RWPE2 (cell line): ENCODE data around the gene NDUFB4.
"Not testable (repeated sequence)": the region's sequence is repeated elsewhere in the genome, so short reads cannot be mapped to it uniquely, and the experiment has no call there.

Experiments used
- ATAC-seq: fragments of 200-7000 bp; cut with Tn5 transposase; 3 replicates; pipeline ENCODE4 v1.9.1; 2021; ENCODE audit warnings: low read depth
- DNase-seq: peaks from one replicate; pipeline ENCODE4 v3.0.0-alpha.2; 2020; ENCODE audit warnings: low spot score
- H3K27ac ChIP-seq: fragments of 450-650 bp; 2 replicates; pipeline ENCODE4 v1.5.1; 2017; ENCODE audit warnings: mild to moderate bottlenecking; ENCODE audit not compliant: poor library complexity, severe bottlenecking
- H3K27me3 ChIP-seq: fragments of 250-450 bp; sonication (Bioruptor Pico); 2 replicates; pipeline ENCODE4 v1.5.1; 2021; ENCODE audit warnings: mild to moderate bottlenecking, moderate library complexity; ENCODE audit not compliant: insufficient read depth, poor library complexity, severe bottlenecking
- H3K36me3 ChIP-seq: fragments of 250-450 bp; sonication (Bioruptor Pico); 2 replicates; pipeline ENCODE4 v1.5.1; 2020; ENCODE audit warnings: low read depth, mild to moderate bottlenecking, moderate library complexity
- H3K4me1 ChIP-seq: fragments of 250-450 bp; sonication (Bioruptor Pico); 2 replicates; pipeline ENCODE4 v1.5.1; 2021; ENCODE audit warnings: mild to moderate bottlenecking, moderate library complexity; ENCODE audit not compliant: insufficient read depth, poor library complexity, severe bottlenecking
- H3K4me3 ChIP-seq: fragments of 250-450 bp; sonication (Bioruptor Pico); 2 replicates; pipeline ENCODE4 v1.5.1; 2021; ENCODE audit warnings: mild to moderate bottlenecking, moderate library complexity; ENCODE audit not compliant: severe bottlenecking
- H3K9me3 ChIP-seq: fragments of 250-450 bp; sonication (Bioruptor Pico); 2 replicates; pipeline ENCODE4 v1.5.1; 2021; ENCODE audit warnings: mild to moderate bottlenecking, moderate library complexity; ENCODE audit not compliant: severe bottlenecking
- TF ChIP-seq, protein P1 (sequence below): fragments of 450-650 bp; IDR thresholded peaks from one replicate; pipeline ENCODE4 v1.5.1; 2017; ENCODE audit warnings: mild to moderate bottlenecking, moderate library complexity; ENCODE audit not compliant: poor library complexity, severe bottlenecking

The NDUFB4 gene

GRCh38 chr3:120608506-120608905, 12.4 kb downstream of the NDUFB4 start:
- Histone ChIP-seq H3K36me3 (no peaks in the 10 kb centered on the region), H3K4me1 (no peaks in the 10 kb centered on the region), H3K4me3 (no peak overlapping the region), H3K9me3 (no peaks in the 10 kb centered on the region), H3K27me3 (no peaks in the 10 kb centered on the region), H3K27ac (no peak overlapping the region)
- TF ChIP-seq, protein P1, sequence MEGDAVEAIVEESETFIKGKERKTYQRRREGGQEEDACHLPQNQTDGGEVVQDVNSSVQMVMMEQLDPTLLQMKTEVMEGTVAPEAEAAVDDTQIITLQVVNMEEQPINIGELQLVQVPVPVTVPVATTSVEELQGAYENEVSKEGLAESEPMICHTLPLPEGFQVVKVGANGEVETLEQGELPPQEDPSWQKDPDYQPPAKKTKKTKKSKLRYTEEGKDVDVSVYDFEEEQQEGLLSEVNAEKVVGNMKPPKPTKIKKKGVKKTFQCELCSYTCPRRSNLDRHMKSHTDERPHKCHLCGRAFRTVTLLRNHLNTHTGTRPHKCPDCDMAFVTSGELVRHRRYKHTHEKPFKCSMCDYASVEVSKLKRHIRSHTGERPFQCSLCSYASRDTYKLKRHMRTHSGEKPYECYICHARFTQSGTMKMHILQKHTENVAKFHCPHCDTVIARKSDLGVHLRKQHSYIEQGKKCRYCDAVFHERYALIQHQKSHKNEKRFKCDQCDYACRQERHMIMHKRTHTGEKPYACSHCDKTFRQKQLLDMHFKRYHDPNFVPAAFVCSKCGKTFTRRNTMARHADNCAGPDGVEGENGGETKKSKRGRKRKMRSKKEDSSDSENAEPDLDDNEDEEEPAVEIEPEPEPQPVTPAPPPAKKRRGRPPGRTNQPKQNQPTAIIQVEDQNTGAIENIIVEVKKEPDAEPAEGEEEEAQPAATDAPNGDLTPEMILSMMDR = no peak
- no peak for ATAC-seq
- no peak for DNase-seq

DNA sequence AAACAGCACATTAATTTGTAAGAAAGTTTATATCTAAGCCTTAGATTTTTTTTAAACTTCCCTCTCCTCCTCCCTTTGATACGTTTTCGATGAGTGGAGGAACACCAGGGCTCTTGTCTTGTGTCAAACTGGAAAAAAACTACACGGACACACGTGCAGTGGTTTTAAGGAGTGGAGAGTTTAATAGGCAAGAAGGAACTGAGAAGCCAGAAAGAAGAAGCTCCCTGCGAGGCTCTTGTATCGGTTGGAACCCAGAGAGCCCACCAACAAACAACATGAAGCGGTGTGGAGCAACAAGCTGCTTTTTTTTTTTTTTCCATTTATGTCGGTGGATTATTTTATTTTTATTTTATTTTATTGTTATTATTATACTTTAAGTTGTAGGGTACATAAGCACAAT, 18.6 kb downstream of the NDUFB4 start:
- Histone ChIP-seq H3K27me3 (no peaks in the 10 kb centered on the region), H3K9me3 (no peaks in the 10 kb centered on the region), H3K4me3 (no peak overlapping the region), H3K27ac (no peak overlapping the region), H3K36me3 (no peaks in the 10 kb centered on the region), H3K4me1 (no peaks in the 10 kb centered on the region)
- DNase-seq = no peak
- no peak for ATAC-seq
- TF ChIP-seq, protein P1 = no peak

DNA sequence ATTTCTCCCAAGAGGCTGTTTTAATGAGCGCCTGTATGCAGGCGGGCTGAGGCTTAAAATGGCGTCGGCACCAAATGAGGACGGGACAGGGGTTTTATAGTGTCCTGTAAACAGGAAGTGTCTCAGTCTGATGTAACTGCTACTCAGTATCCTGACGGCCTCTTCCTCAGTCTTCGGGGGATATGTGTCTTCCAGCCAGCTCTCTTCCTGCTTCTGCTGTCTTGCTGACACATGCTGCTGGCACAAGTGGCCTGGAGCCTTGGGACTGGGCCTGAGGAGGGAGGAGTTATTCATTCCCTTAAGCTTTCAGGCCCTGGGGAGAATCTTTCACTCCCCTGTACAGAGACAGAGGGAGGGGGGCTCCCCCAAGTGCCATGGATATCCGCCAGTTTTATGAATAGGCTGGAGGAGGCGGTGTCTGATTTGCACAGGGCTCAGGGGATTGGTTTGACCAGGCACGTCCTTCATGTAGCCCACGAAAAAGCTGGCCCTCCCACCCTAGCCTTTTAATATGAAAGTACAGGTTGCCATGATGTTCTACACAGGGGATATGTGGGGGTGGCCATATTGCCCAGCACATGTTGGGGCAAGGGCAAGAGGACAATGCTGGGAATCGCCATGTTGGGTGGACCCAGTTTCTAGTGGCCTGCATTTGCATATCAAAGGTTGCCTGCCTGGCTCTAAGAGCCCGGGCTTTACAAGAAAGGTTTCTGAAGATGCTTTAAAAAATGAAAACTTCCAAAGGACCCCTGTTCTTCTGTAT, 19.9 kb downstream of the NDUFB4 start:
- ATAC-seq (no peak), DNase-seq (no peak)
- Histone ChIP-seq H3K4me1 (no peaks in the 10 kb centered on the region), H3K4me3 (no peak overlapping the region), H3K36me3 (no peaks in the 10 kb centered on the region), H3K27ac (no peak overlapping the region), H3K27me3 (no peaks in the 10 kb centered on the region), H3K9me3 (no peaks in the 10 kb centered on the region)
- TF ChIP-seq, protein P1 = no peak

DNA sequence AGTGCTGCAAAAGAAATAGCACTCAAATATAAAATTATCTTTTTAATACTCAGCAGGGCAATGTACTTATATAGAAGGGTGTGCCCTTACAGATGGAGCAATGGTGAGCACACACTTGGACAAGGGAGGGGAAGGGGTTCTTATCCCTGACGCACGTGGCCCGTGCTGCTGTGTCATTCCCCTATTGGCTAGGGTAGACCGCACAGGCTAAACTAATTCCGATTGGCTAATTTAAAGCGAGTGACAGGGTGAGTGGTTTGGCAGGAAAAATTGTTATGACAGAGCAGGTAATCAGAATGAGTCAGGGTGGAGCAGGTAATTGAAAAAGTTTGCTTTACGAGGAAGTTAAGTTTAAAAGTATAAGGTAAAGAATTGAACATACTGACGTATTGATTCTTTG, 20.6 kb downstream of the NDUFB4 start:
- ATAC-seq, H3K36me3 ChIP-seq, H3K27me3 ChIP-seq, H3K9me3 ChIP-seq, H3K4me3 ChIP-seq, H3K4me1 ChIP-seq, H3K27ac ChIP-seq, DNase-seq: not testable (repeated sequence)

DNA sequence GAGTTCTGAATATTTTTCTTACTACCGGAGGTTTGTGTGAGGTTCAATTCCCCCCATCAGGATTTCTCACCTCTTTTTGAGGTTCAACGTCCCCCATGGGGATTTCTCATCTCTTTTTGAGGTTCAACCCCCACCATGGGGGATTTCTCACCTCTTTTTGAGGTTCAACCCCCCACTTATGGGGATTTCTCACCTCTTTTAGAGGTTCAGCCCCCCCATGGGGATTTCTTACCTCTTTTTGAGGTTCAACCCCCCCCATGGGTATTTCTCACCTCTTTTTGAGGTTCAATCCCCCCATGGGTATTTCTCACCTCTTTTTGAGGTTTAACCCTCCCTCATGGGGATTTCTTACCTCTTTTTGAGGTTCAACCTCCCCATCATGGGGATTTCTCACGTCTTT, 26.3 kb downstream of the NDUFB4 start:
- H3K4me3 ChIP-seq = no peak overlapping the region
- H3K4me1 ChIP-seq = peaks cover 4% of the 10 kb centered on the region
- no peaks in the 10 kb centered on the region for H3K36me3 ChIP-seq
- ATAC-seq (no peak), DNase-seq (no peak)
- no peak overlapping the region for H3K27ac ChIP-seq
- no peaks in the 10 kb centered on the region for H3K27me3 ChIP-seq
- TF ChIP-seq, protein P1 = no peak
- no peaks in the 10 kb centered on the region for H3K9me3 ChIP-seq
